NT2/D1 (cell line): ENCODE results near the gene TSPAN2.

ENCODE experiments used
- DNase-seq: peaks from one replicate; pipeline ENCODE4 v3.0.0-alpha.2; 2011; ENCODE audit warnings: low read depth, low spot score
- H3K27me3 ChIP-seq: 2 replicates; pipeline ENCODE4 v1.6.0; 2011; ENCODE audit warnings: mild to moderate bottlenecking; ENCODE audit not compliant: insufficient read length, insufficient read depth
- H3K36me3 ChIP-seq: 2 replicates; pipeline ENCODE4 v1.6.1; 2011; ENCODE audit warnings: mild to moderate bottlenecking, low read length, mixed read lengths; ENCODE audit not compliant: insufficient read depth, insufficient read length
- H3K4me1 ChIP-seq: 2 replicates; pipeline ENCODE4 v1.5.1; 2011; ENCODE audit not compliant: insufficient read depth, insufficient read length
- H3K4me3 ChIP-seq: 2 replicates; pipeline ENCODE4 v1.5.1; 2011; ENCODE audit warnings: low read depth; ENCODE audit not compliant: insufficient read length
- H3K9ac ChIP-seq: 2 replicates; pipeline ENCODE4 v1.6.0; 2011; ENCODE audit warnings: low read depth; ENCODE audit not compliant: insufficient read length
- H3K9me3 ChIP-seq: 2 replicates; pipeline ENCODE4 v1.5.1; 2011; ENCODE audit warnings: mild to moderate bottlenecking, low read length; ENCODE audit not compliant: insufficient read depth
- SUZ12 ChIP-seq: IDR thresholded peaks from 2 replicates; pipeline ENCODE4 v1.6.1; 2011; ENCODE audit not compliant: insufficient read length, insufficient read depth; ENCODE audit errors: extremely low read depth
- YY1 ChIP-seq: IDR thresholded peaks from 2 replicates; pipeline ENCODE4 v1.6.1; 2011; ENCODE audit not compliant: insufficient read length, insufficient read depth
- ZNF274 ChIP-seq: IDR thresholded peaks from 2 replicates; pipeline ENCODE4 v1.6.1; 2011; ENCODE audit warnings: mild to moderate bottlenecking, low read depth, low read length

TSPAN2 gene

GRCh38 chr1:115098979-115099692 is 9.8 kb upstream of the TSPAN2 start:
- Histone ChIP-seq H3K4me3 (no peak overlapping the region), H3K9ac (no peak overlapping the region), H3K4me1 (no peaks in the 10 kb centered on the region), H3K9me3 (no peaks in the 10 kb centered on the region), H3K36me3 (no peaks in the 10 kb centered on the region), H3K27me3 (no peaks in the 10 kb centered on the region)
- DNase-seq = no peak
- TF ChIP-seq YY1 (no peak), ZNF274 (no peak), SUZ12 (no peak)

GRCh38 chr1:115092175-115092574 is 2.9 kb upstream of the TSPAN2 start:
- peaks cover 5% of the 10 kb centered on the region for H3K36me3 ChIP-seq
- H3K9ac ChIP-seq = no peak overlapping the region
- peaks cover 12% of the 10 kb centered on the region for H3K9me3 ChIP-seq
- no peak overlapping the region for H3K4me3 ChIP-seq
- peaks cover 16% of the 10 kb centered on the region for H3K27me3 ChIP-seq
- DNase-seq = no peak
- TF ChIP-seq YY1 = no peak
- no peak for TF ChIP-seq SUZ12
- TF ChIP-seq ZNF274 = no peak
- peaks cover 5% of the 10 kb centered on the region for H3K4me1 ChIP-seq

GRCh38 chr1:115091572-115091971 is 2.3 kb upstream of the TSPAN2 start:
- TF ChIP-seq YY1 (no peak), SUZ12 (no peak), ZNF274 (no peak)
- Histone ChIP-seq H3K9ac (no peak overlapping the region), H3K4me1 (peaks cover 5% of the 10 kb centered on the region), H3K27me3 (peaks cover 16% of the 10 kb centered on the region), H3K36me3 (peaks cover 5% of the 10 kb centered on the region), H3K4me3 (no peak overlapping the region), H3K9me3 (peaks cover 12% of the 10 kb centered on the region)
- DNase-seq = no peak

- TF ChIP-seq ZNF274 (no peak), SUZ12 (no peak), YY1 (no peak)
- peaks cover 12% of the 10 kb centered on the region for H3K9me3 ChIP-seq
- peaks cover 16% of the 10 kb centered on the region for H3K27me3 ChIP-seq
- no peak overlapping the region for H3K9ac ChIP-seq
- H3K4me1 ChIP-seq = peaks cover 5% of the 10 kb centered on the region
- H3K4me3 ChIP-seq = no peak overlapping the region
- peaks cover 5% of the 10 kb centered on the region for H3K36me3 ChIP-seq
- DNase-seq = no peak
Observed at GRCh38 chr1:115090956-115091355, 1.7 kb upstream of the TSPAN2 start.

- Histone ChIP-seq H3K27me3 (peaks cover 16% of the 10 kb centered on the region), H3K36me3 (peaks cover 5% of the 10 kb centered on the region), H3K4me1 (peaks cover 5% of the 10 kb centered on the region), H3K9me3 (peaks cover 12% of the 10 kb centered on the region), H3K9ac (peak overlapping the region; percentile 44), H3K4me3 (no peak overlapping the region)
- TF ChIP-seq SUZ12 = no peak
- no peak for TF ChIP-seq YY1
- TF ChIP-seq ZNF274 = no peak
- DNase-seq = no peak
Observed at GRCh38 chr1:115090540-115090939, 1.2 kb upstream of the TSPAN2 start.

GRCh38 chr1:115090186-115090490 is 835 bp upstream of the TSPAN2 start:
- TF ChIP-seq ZNF274 = no peak
- TF ChIP-seq SUZ12 = no peak
- TF ChIP-seq YY1 = no peak
- H3K4me3 ChIP-seq = peak overlapping the region; percentile 70
- no peak for DNase-seq
- peaks cover 5% of the 10 kb centered on the region for H3K36me3 ChIP-seq
- peaks cover 5% of the 10 kb centered on the region for H3K4me1 ChIP-seq
- peaks cover 12% of the 10 kb centered on the region for H3K9me3 ChIP-seq
- H3K9ac ChIP-seq = peak overlapping the region; percentile 44
- peaks cover 16% of the 10 kb centered on the region for H3K27me3 ChIP-seq

- TF ChIP-seq YY1 (no peak), SUZ12 (no peak), ZNF274 (no peak)
- Histone ChIP-seq H3K4me1 (peaks cover 5% of the 10 kb centered on the region), H3K4me3 (peak overlapping the region; percentile 41), H3K9me3 (peaks cover 12% of the 10 kb centered on the region), H3K36me3 (peaks cover 9% of the 10 kb centered on the region), H3K27me3 (peaks cover 16% of the 10 kb centered on the region), H3K9ac (peak overlapping the region; percentile 57)
- no peak for DNase-seq
Observed at GRCh38 chr1:115088871-115089419, 358 bp downstream of the TSPAN2 start.
